Upper lobe of left lung (tissue), 6 donors: ENCODE results near the gene PTDSS2. TPM values are rescaled to one million over a fixed set of nuclear protein-coding genes. Genes with fewer than 3 reads are reported as not detected.
"Not testable (repeated sequence)": the region's sequence is repeated elsewhere in the genome, so short reads cannot be mapped to it uniquely, and the experiment has no call there.

Experiments used
- ATAC-seq, 2 donors: fragments of 200-7000 bp; cut with Tn5 transposase; one replicate each; pipeline ENCODE4 v1.9.1; 2022; ENCODE audit warnings: mild to moderate bottlenecking in 2 of 2, moderate library complexity in 2 of 2; ENCODE audit not compliant: low FRiP score in 2 of 2
- DNase-seq, 2 donors: peaks; one replicate each; pipeline ENCODE4 v3.0.0-alpha.2; 2019 to 2020
- H3K27ac ChIP-seq, 4 donors: fragments of 200-600 bp; sonication (generic); one replicate each; pipeline ENCODE4 v1.5.1; 2016 to 2019
- H3K27me3 ChIP-seq, 4 donors: fragments of 200-600 bp; sonication (generic); one replicate each; pipeline ENCODE4 v1.5.1; 2017 to 2019
- H3K36me3 ChIP-seq, 4 donors: fragments of 200-600 bp; sonication (generic); one replicate each; pipeline ENCODE4 v1.5.1; 2016 to 2019
- H3K4me1 ChIP-seq, 4 donors: fragments of 200-600 bp; sonication (generic); one replicate each; pipeline ENCODE4 v1.5.1; 2018 to 2019
- H3K4me3 ChIP-seq, 4 donors: fragments of 200-600 bp; sonication (generic); one replicate each; pipeline ENCODE4 v1.5.1; 2017 to 2019; ENCODE audit warnings: mild to moderate bottlenecking in 2 of 4, moderate library complexity in 1 of 4
- H3K9me3 ChIP-seq, 4 donors: fragments of 200-600 bp; sonication (generic); one replicate each; pipeline ENCODE4 v1.5.1; 2018 to 2019
- CTCF ChIP-seq, 6 experiments: fragments of 450-650 bp in 4 of 6; fragments of 200-600 bp in 2 of 6; sonication (generic) in 2 of 6; IDR thresholded peaks; one replicate each; pipeline ENCODE4 v1.5.1; 2016 to 2019; ENCODE audit warnings: antibody characterized with exemption in 6 of 6
- EP300 ChIP-seq, 4 donors: sonication (generic); formaldehyde crosslinking; IDR thresholded peaks; one replicate each; pipeline ENCODE4 v1.5.1; 2017; ENCODE audit warnings: antibody characterized with exemption in 4 of 4, control low read depth in 2 of 4
- POLR2A ChIP-seq, 4 donors: fragments of 450-650 bp; IDR thresholded peaks; one replicate each; pipeline ENCODE4 v1.5.1; 2016 to 2017; ENCODE audit warnings: antibody characterized with exemption in 4 of 4, mild to moderate bottlenecking in 2 of 4
- POLR2AphosphoS5 ChIP-seq, 2 donors: sonication (generic); formaldehyde crosslinking; IDR thresholded peaks; one replicate each; pipeline ENCODE4 v1.5.1; 2017; ENCODE audit warnings: antibody characterized with exemption in 2 of 2
- WGBS, 2 donors: methylation state at CpG; one replicate each; pipeline ENCODE4 v1.1.5; 2017 to 2018; 5-methylcytosine and 5-hydroxymethylcytosine counted together
- total RNA-seq, 6 donors: library from RNA; depleted of rRNA in 4 of 6; stranded (reverse); fragments of >200 nt in 4 of 6; gene quantifications; one replicate each; pipeline versions ENCODE4 v1.1.0 to v1.2.1, GENCODE V29; 2016 to 2021
- donor health status: DM: no; HTN: no; CAD: no; lungs with moderate emphysema.
- donor health status: DM: no; HTN: yes; CAD: no; lungs with severe emphysema.

The PTDSS2 gene
- total RNA-seq, 6 donors from 2014 or later, result 29.6 to 188 (median 45.1) TPM

- no peak overlapping the region for H3K4me3 ChIP-seq
- no peak for DNase-seq
- ATAC-seq, result no peak
- no peak overlapping the region for H3K27ac ChIP-seq
- 98 to 100% methylated on average over 4 of the region's 4 CpGs for WGBS, 2 donors
- TF ChIP-seq EP300 (IDR thresholded peaks at IDR 0.05) (no peak), POLR2A (IDR thresholded peaks at IDR 0.05) (no peak), CTCF (IDR thresholded peaks at IDR 0.05) (no peak), POLR2AphosphoS5 (IDR thresholded peaks at IDR 0.05) (no peak)
- H3K4me1 ChIP-seq, result peaks cover 0 to 12% (median 6%) of the 10 kb centered on the region in 4 donors
- peaks cover 0 to 19% (median 2%) of the 10 kb centered on the region in 4 donors for H3K36me3 ChIP-seq
- no peaks in the 10 kb centered on the region for H3K9me3 ChIP-seq
- no peaks in the 10 kb centered on the region for H3K27me3 ChIP-seq
Observed at GRCh38 chr11:516400-516799, 66.3 kb downstream of the PTDSS2 start.

- H3K27ac ChIP-seq, H3K9me3 ChIP-seq, H3K27me3 ChIP-seq, H3K4me3 ChIP-seq, ATAC-seq: not testable (repeated sequence)
- 97% methylated on average over 13 to 37 of the region's 43 CpGs for WGBS, 2 donors
- peaks cover 0 to 15% (median 2%) of the 10 kb centered on the region in 4 donors for H3K36me3 ChIP-seq
- peak in 1 of 2 donors; percentile 80 for DNase-seq
- peaks cover 0 to 12% (median 6%) of the 10 kb centered on the region in 4 donors for H3K4me1 ChIP-seq
Observed at GRCh38 chr11:516918-517685, 67.0 kb downstream of the PTDSS2 start.

- peak overlapping the region in 3 of 4 donors; percentile 25 to 44 (median 38) for H3K4me3 ChIP-seq
- 17 to 29% methylated on average over 29 to 38 of the region's 74 CpGs for WGBS, 2 donors
Observed at GRCh38 chr11:518463-519202, 68.6 kb downstream of the PTDSS2 start.

GRCh38 chr11:520428-521176 is 70.5 kb downstream of the PTDSS2 start:
- Histone ChIP-seq H3K27ac (no peak overlapping the region), H3K4me3 (no peak overlapping the region), H3K4me1 (peaks cover 0 to 12% (median 6%) of the 10 kb centered on the region in 4 donors), H3K9me3 (no peaks in the 10 kb centered on the region), H3K36me3 (no peaks in the 10 kb centered on the region), H3K27me3 (no peaks in the 10 kb centered on the region)
- TF ChIP-seq CTCF (IDR thresholded peaks at IDR 0.05) (no peak), POLR2A (IDR thresholded peaks at IDR 0.05) (no peak), POLR2AphosphoS5 (IDR thresholded peaks at IDR 0.05) (no peak), EP300 (IDR thresholded peaks at IDR 0.05) (no peak)
- DNase-seq (peak in 1 of 2 donors; percentile 74), ATAC-seq (no peak)
- WGBS, 2 donors, result 93 to 95% methylated on average over 39 of the region's 39 CpGs

More at GRCh38 chr11:518463-519202, 68.6 kb downstream of the PTDSS2 start:
- H3K27ac ChIP-seq, result peak overlapping the region; percentile 58 to 81 (median 62)
- TF ChIP-seq POLR2A (IDR thresholded peaks at IDR 0.05) (peak in 1 of 4 donors; percentile 52), POLR2AphosphoS5 (IDR thresholded peaks at IDR 0.05) (peak; percentile 57 to 72), EP300 (IDR thresholded peaks at IDR 0.05) (peak in 2 of 4 donors; percentile 39 to 53), CTCF (IDR thresholded peaks at IDR 0.05) (peak; percentile 100)
- DNase-seq, result peak; percentile 95 to 98
- H3K36me3 ChIP-seq, result peaks cover 0 to 7% (median 2%) of the 10 kb centered on the region in 4 donors
- H3K9me3 ChIP-seq, result no peaks in the 10 kb centered on the region
- H3K27me3 ChIP-seq, result no peaks in the 10 kb centered on the region
- peak; percentile 98 to 99 for ATAC-seq
- peaks cover 0 to 12% (median 6%) of the 10 kb centered on the region in 4 donors for H3K4me1 ChIP-seq
